ENCODE data around the gene CENPE. TPM values are rescaled to one million over a fixed set of nuclear protein-coding genes. Genes with fewer than 3 reads are reported as not detected.
"Not testable (repeated sequence)": the region's sequence is repeated elsewhere in the genome, so short reads cannot be mapped to it uniquely, and the experiment has no call there.

Gene CENPE
- total RNA-seq, 1 donor from 2014 or later: 3.0 TPM

GRCh38 chr4:103201724-103202123 is 3.6 kb upstream of the CENPE start:
- TF ChIP-seq CTCF (IDR thresholded peaks at IDR 0.05; ENCODE audit: insufficient read depth, low read length, poor library complexity, severe bottlenecking): no peak
- DNase-seq (ENCODE audit: low read depth): no peak
- Histone ChIP-seq H3K27me3 (ENCODE audit: control insufficient read depth, insufficient read depth, low read length) (no peaks in the 10 kb centered on the region), H3K4me3 (ENCODE audit: low read depth, low read length) (no peak overlapping the region), H3K36me3 (ENCODE audit: control insufficient read depth, insufficient read depth, low read length) (no peaks in the 10 kb centered on the region)

DNA sequence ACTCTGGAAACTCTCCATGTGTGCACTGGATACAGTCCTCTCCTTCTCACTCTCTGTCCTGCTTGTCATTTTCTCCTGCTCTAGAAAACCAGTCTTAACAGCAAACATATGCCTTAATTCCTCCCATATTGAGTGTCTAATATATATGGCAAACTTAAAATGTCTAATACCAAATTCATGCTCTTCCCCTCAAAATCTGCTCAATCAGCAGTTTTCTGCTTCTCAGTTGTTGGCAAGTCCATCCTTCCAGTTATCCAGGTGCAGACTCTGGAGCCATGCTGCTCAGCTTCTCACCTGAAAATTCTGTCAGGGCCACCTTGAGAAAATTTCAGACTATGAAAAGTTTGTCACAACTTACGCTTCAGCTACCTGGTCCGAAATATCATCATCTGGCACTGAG is 3.1 kb upstream of the CENPE start:
- no peak for DNase-seq (ENCODE audit: low read depth)

GRCh38 chr4:103199009-103199408 is 866 bp upstream of the CENPE start:
- no peak for DNase-seq (ENCODE audit: low read depth)
- H3K4me3 ChIP-seq (ENCODE audit: low read depth, low read length): no peak overlapping the region
- no peaks in the 10 kb centered on the region for H3K36me3 ChIP-seq (ENCODE audit: control insufficient read depth, insufficient read depth, low read length)
- H3K27me3 ChIP-seq (ENCODE audit: control insufficient read depth, insufficient read depth, low read length): no peaks in the 10 kb centered on the region
- TF ChIP-seq CTCF (IDR thresholded peaks at IDR 0.05; ENCODE audit: insufficient read depth, low read length, poor library complexity, severe bottlenecking): no peak

More for the DNA sequence above, 3.1 kb upstream of the CENPE start:
- no peak overlapping the region for H3K4me3 ChIP-seq (ENCODE audit: low read depth, low read length)
- TF ChIP-seq CTCF (IDR thresholded peaks at IDR 0.05; ENCODE audit: insufficient read depth, low read length, poor library complexity, severe bottlenecking): no peak
- no peaks in the 10 kb centered on the region for H3K27me3 ChIP-seq (ENCODE audit: control insufficient read depth, insufficient read depth, low read length)
- no peaks in the 10 kb centered on the region for H3K36me3 ChIP-seq (ENCODE audit: control insufficient read depth, insufficient read depth, low read length)

DNA sequence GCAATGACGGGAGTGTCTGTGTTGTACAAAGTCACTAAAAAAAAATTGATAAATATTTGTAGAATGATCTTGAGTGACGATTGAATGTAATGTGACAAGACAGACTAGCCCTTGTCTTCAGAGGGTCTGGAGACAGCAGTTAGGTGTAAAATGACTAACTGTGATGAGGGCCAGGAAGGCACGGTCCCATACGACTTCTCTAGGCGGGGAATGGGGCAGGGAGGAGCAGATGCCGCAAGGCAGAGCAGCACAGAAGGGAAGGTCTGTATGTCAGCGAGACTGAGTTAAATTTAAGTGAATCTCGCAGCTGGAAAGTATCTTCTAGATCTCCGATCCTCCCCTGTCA is 405 bp downstream of the CENPE start:
- no peak for DNase-seq (ENCODE audit: low read depth)
- no peaks in the 10 kb centered on the region for H3K36me3 ChIP-seq (ENCODE audit: control insufficient read depth, insufficient read depth, low read length)
- no peaks in the 10 kb centered on the region for H3K27me3 ChIP-seq (ENCODE audit: control insufficient read depth, insufficient read depth, low read length)
- TF ChIP-seq CTCF (IDR thresholded peaks at IDR 0.05; ENCODE audit: insufficient read depth, low read length, poor library complexity, severe bottlenecking): no peak
- H3K4me3 ChIP-seq (ENCODE audit: low read depth, low read length): peak overlapping the region; percentile 95

- no peaks in the 10 kb centered on the region for H3K36me3 ChIP-seq (ENCODE audit: control insufficient read depth, insufficient read depth, low read length)
- no peak overlapping the region for H3K4me3 ChIP-seq (ENCODE audit: low read depth, low read length)
- no peak for TF ChIP-seq CTCF (IDR thresholded peaks at IDR 0.05; ENCODE audit: insufficient read depth, low read length, poor library complexity, severe bottlenecking)
- DNase-seq (ENCODE audit: low read depth): no peak
- H3K27me3 ChIP-seq (ENCODE audit: control insufficient read depth, insufficient read depth, low read length): no peaks in the 10 kb centered on the region
Observed at GRCh38 chr4:103193457-103193856, 4.7 kb downstream of the CENPE start.

- Histone ChIP-seq H3K27me3 (ENCODE audit: control insufficient read depth, insufficient read depth, low read length) (no peaks in the 10 kb centered on the region), H3K4me3 (ENCODE audit: low read depth, low read length) (no peak overlapping the region), H3K36me3 (ENCODE audit: control insufficient read depth, insufficient read depth, low read length) (no peaks in the 10 kb centered on the region)
- TF ChIP-seq CTCF (IDR thresholded peaks at IDR 0.05; ENCODE audit: insufficient read depth, low read length, poor library complexity, severe bottlenecking): no peak
- no peak for DNase-seq (ENCODE audit: low read depth)
Observed at GRCh38 chr4:103171006-103171405, 27.1 kb downstream of the CENPE start.

GRCh38 chr4:103169750-103170149 is 28.4 kb downstream of the CENPE start:
- H3K36me3 ChIP-seq (ENCODE audit: control insufficient read depth, insufficient read depth, low read length); DNase-seq (ENCODE audit: low read depth); H3K4me3 ChIP-seq (ENCODE audit: low read depth, low read length); H3K27me3 ChIP-seq (ENCODE audit: control insufficient read depth, insufficient read depth, low read length): not testable (repeated sequence)
